RWPE1 (cell line): ENCODE data around the gene POLE.

Experiments used
- CTCF ChIA-PET: fragments of 350-600 bp; sonication (Branson Sonifier 250); formaldehyde crosslinking; extraction: SDS; loops from one replicate; lab custom pipeline; 2021; lab: Yijun Ruan, JAX
- POLR2A ChIA-PET: fragments of 400-600 bp; formaldehyde crosslinking; extraction: SDS; loops from one replicate; lab custom pipeline; 2020; ENCODE audit warnings: antibody characterized with exemption; ENCODE audit not compliant: low non-redundant PET; lab: Yijun Ruan, JAX
- DNase-seq: peaks from one replicate; pipeline ENCODE4 v3.0.0; 2012; ENCODE audit warnings: low spot score
- H3K27ac ChIP-seq: fragments of 450-650 bp; 2 replicates; pipeline ENCODE4 v1.5.1; 2017
- CTCF ChIP-seq: fragments of 450-650 bp; conservative IDR thresholded peaks from 2 replicates; pipeline ENCODE4 v1.5.1; 2017; ENCODE audit warnings: low read depth, mild to moderate bottlenecking

The POLE gene

GRCh38 chr12:132673288-132674179, 13.6 kb downstream of the POLE start:
- no peak for TF ChIP-seq CTCF
- no peak overlapping the region for H3K27ac ChIP-seq
- CTCF ChIA-PET, result no interaction called here
- DNase-seq, result no peak
- POLR2A ChIA-PET, result no interaction called here

- CTCF ChIA-PET, result no interaction called here
- no peak for TF ChIP-seq CTCF
- POLR2A ChIA-PET, result no interaction called here
- no peak for DNase-seq
- H3K27ac ChIP-seq, result no peak overlapping the region
Observed at GRCh38 chr12:132672678-132673077, 14.5 kb downstream of the POLE start.

- TF ChIP-seq CTCF, result no peak
- no peak overlapping the region for H3K27ac ChIP-seq
- CTCF ChIA-PET, result no interaction called here
- POLR2A ChIA-PET, result no interaction called here
- DNase-seq, result no peak
Observed at GRCh38 chr12:132672116-132672515, 15.0 kb downstream of the POLE start.

- no peak for DNase-seq
- TF ChIP-seq CTCF, result no peak
- H3K27ac ChIP-seq, result peak overlapping the region; percentile 15; the same call in 1 of the 2 replicates
- ChIA-PET POLR2A (no interaction called here), CTCF (interaction anchor here (0.7 kb wide), 1 partner anchor 554 kb away, joined by 3 read pairs; no protein-coding TSS in a partner anchor)
Observed at GRCh38 chr12:132669166-132669879, 17.8 kb downstream of the POLE start.

GRCh38 chr12:132668191-132669088, 18.7 kb downstream of the POLE start:
- no peak for TF ChIP-seq CTCF
- no peak for DNase-seq
- H3K27ac ChIP-seq, result no peak overlapping the region
- ChIA-PET CTCF (no interaction called here), POLR2A (no interaction called here)

- TF ChIP-seq CTCF, result no peak
- POLR2A ChIA-PET, result no interaction called here
- no peak overlapping the region for H3K27ac ChIP-seq
- CTCF ChIA-PET, result interaction anchor here (0.6 kb wide), 1 partner anchor 54 kb away, joined by 3 read pairs; no protein-coding TSS in a partner anchor
- DNase-seq, result no peak
Observed at GRCh38 chr12:132665794-132666193, 21.3 kb downstream of the POLE start.
